Neuronal stem cell (in vitro differentiated cells): ENCODE results near the gene PROX1.

Experiments used
- DNase-seq: peaks from one replicate; pipeline ENCODE4 v3.0.0-alpha.2; 2013; ENCODE audit warnings: low spot score
- H2AFZ ChIP-seq: one replicate; pipeline ENCODE4 v1.6.1; 2013; ENCODE audit warnings: mild to moderate bottlenecking, low read length, inconsistent platforms
- H2AK5ac ChIP-seq: 2 replicates; pipeline ENCODE4 v1.6.1; 2013; ENCODE audit warnings: low read depth, mild to moderate bottlenecking, inconsistent platforms, low read length, moderate library complexity, mixed read lengths
- H2BK120ac ChIP-seq: 2 replicates; pipeline ENCODE4 v1.6.1; 2013; ENCODE audit warnings: low read depth, mild to moderate bottlenecking, inconsistent platforms, low read length, moderate library complexity, mixed read lengths
- H2BK12ac ChIP-seq: one replicate; pipeline ENCODE4 v1.6.1; 2013; ENCODE audit warnings: low read length, inconsistent platforms
- H2BK15ac ChIP-seq: 2 replicates; pipeline ENCODE4 v1.6.1; 2013; ENCODE audit warnings: mild to moderate bottlenecking, low read length, inconsistent platforms, mixed read lengths
- H2BK5ac ChIP-seq: one replicate; pipeline ENCODE4 v1.6.1; 2013; ENCODE audit warnings: inconsistent platforms, mild to moderate bottlenecking, low read length, moderate library complexity
- H3K14ac ChIP-seq: one replicate; pipeline ENCODE4 v1.6.1; 2013; ENCODE audit warnings: low read length, inconsistent platforms
- H3K18ac ChIP-seq: 2 replicates; pipeline ENCODE4 v1.6.1; 2013; ENCODE audit warnings: low read length, inconsistent platforms
- H3K23ac ChIP-seq: 2 replicates; pipeline ENCODE4 v1.6.1; 2013; ENCODE audit warnings: low read depth, mild to moderate bottlenecking, mixed read lengths, low read length, inconsistent platforms; ENCODE audit not compliant: poor library complexity
- H3K27ac ChIP-seq: replicated peaks from 3 replicates; pipeline ENCODE4 v1.5.1; 2013; ENCODE audit warnings: low read length, inconsistent platforms
- H3K27me3 ChIP-seq, 3 experiments: 2 replicates each; pipeline ENCODE4 v1.6.1; 2013; ENCODE audit warnings: low read length in 3 of 3, mild to moderate bottlenecking in 2 of 3, inconsistent platforms in 1 of 3, low read depth in 1 of 3, mixed read lengths in 1 of 3, moderate library complexity in 1 of 3; ENCODE audit not compliant: control insufficient read depth in 3 of 3, insufficient read depth in 3 of 3
- H3K36me3 ChIP-seq, 2 donors: replicated peaks in 1 of 2; 2 replicates each; pipeline ENCODE4 v1.6.1; 2013; ENCODE audit warnings: low read length in 2 of 2; ENCODE audit not compliant: control insufficient read depth in 2 of 2, insufficient read depth in 2 of 2
- H3K4ac ChIP-seq: 2 replicates; pipeline ENCODE4 v1.6.1; 2013; ENCODE audit warnings: inconsistent platforms, mild to moderate bottlenecking, low read length, moderate library complexity
- H3K4me1 ChIP-seq, 2 donors: 1 replicate in 1 of 2; 2 replicates in 1 of 2; pipeline ENCODE4 v1.6.1; 2013; ENCODE audit warnings: low read length in 2 of 2, low read depth in 1 of 2; ENCODE audit not compliant: control insufficient read depth in 2 of 2, insufficient read depth in 1 of 2
- H3K4me2 ChIP-seq: one replicate; pipeline ENCODE4 v1.6.1; 2013; ENCODE audit warnings: mild to moderate bottlenecking, low read length, inconsistent platforms; ENCODE audit not compliant: insufficient read depth, poor library complexity, severe bottlenecking
- H3K4me3 ChIP-seq, 2 donors: 2 replicates each; pipeline ENCODE4 v1.5.1; 2013; ENCODE audit warnings: low read length in 2 of 2, mild to moderate bottlenecking in 2 of 2, inconsistent platforms in 1 of 2, moderate library complexity in 1 of 2
- H3K79me1 ChIP-seq: one replicate; pipeline ENCODE4 v1.6.1; 2013; ENCODE audit warnings: low read depth, mild to moderate bottlenecking, inconsistent platforms, low read length, moderate library complexity
- H3K9ac ChIP-seq: one replicate; pipeline ENCODE4 v1.6.1; 2013; ENCODE audit warnings: mild to moderate bottlenecking, low read depth, low read length, inconsistent platforms; ENCODE audit not compliant: poor library complexity
- H3K9me3 ChIP-seq, 2 donors: replicated peaks in 1 of 2; 2 replicates each; pipeline versions ENCODE3 to v1.6.1; 2013; ENCODE audit warnings: low read length in 2 of 2, mild to moderate bottlenecking in 2 of 2, inconsistent platforms in 1 of 2, low read depth in 1 of 2, mixed read lengths in 1 of 2, moderate library complexity in 1 of 2; ENCODE audit not compliant: control insufficient read depth in 2 of 2, insufficient read depth in 1 of 2
- H4K8ac ChIP-seq: one replicate; pipeline ENCODE4 v1.6.1; 2013; ENCODE audit warnings: low read depth, mild to moderate bottlenecking, inconsistent platforms, low read length, moderate library complexity
- H4K91ac ChIP-seq: one replicate; pipeline ENCODE4 v1.6.1; 2013; ENCODE audit warnings: low read length, low read depth, mild to moderate bottlenecking, inconsistent platforms; ENCODE audit not compliant: poor library complexity
- WGBS, 2 donors: extraction: QIAGEN DNeasy Blood & Tissue Kit; methylation state at CpG; one replicate each; pipeline ENCODE4 v1.1.7; 2013; ENCODE audit warnings: missing lambda C conversion rate in 2 of 2, mixed read lengths in 1 of 2; ENCODE audit not compliant: insufficient read length in 2 of 2, insufficient replicate concordance in 1 of 2; ENCODE audit errors: extremely low coverage in 2 of 2; 5-methylcytosine and 5-hydroxymethylcytosine counted together

The PROX1 gene

DNA sequence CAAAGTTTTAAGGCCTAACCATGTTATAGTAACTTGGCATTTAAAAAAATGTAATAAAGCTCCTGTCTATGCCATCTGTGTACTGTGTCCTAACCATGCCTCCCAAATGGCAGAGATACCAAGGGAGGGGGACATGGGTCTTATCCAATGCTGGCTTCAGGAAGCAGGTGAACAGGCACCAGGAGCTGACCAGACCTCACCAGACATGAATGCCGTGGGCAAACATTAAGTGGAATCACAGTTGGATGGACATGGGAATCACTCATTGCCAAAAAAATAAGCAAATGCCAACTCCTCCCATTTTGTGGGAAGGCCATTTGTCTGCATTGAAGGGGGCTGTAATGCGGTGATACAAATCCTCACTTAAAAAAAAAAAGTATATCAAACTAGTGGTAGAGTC, 22.9 kb downstream of the PROX1 start:
- Histone ChIP-seq H2BK12ac (no peak overlapping the region), H2BK5ac (no peak overlapping the region), H3K79me1 (no peaks in the 10 kb centered on the region), H3K14ac (no peak overlapping the region), H3K27me3 (no peaks in the 10 kb centered on the region), H2BK15ac (no peak overlapping the region), H2AK5ac (no peak overlapping the region), H2AFZ (no peak overlapping the region), H3K9me3 (peaks cover 0 to 1% of the 10 kb centered on the region in 2 donors), H4K91ac (no peak overlapping the region), H3K4me2 (no peak overlapping the region), H3K4ac (no peak overlapping the region), H3K27ac (no peak overlapping the region), H3K36me3 (peaks cover 0 to 46% of the 10 kb centered on the region in 2 donors), H3K4me1 (peaks cover 14 to 18% of the 10 kb centered on the region in 2 donors), H3K23ac (no peak overlapping the region), H4K8ac (no peak overlapping the region), H2BK120ac (no peak overlapping the region), H3K4me3 (no peak overlapping the region), H3K9ac (no peak overlapping the region), H3K18ac (no peak overlapping the region)
- no peak for DNase-seq
- WGBS, 2 donors, result no CpG with 5 or more reads among the region's 2 CpGs

DNA sequence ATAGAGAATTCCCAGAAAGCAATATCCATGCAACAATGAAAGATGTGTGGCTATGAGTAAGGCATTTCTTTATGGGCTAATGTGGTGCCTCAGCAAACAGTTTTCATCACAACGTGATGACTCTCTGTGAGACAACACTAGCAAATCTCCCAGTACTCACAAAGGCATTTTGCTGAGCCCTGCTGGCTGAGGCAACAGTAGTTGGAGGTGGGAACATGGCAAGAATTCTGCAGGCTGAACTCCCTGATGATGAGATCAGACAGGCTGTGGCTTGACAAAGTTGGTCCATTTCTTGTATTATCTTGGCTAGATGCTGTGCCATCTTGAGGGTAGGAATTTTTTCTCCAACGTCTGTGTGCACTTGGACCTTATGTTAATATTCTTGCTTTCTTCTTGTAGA, 24.6 kb downstream of the PROX1 start:
- Histone ChIP-seq H3K23ac (no peak overlapping the region), H3K27me3 (no peaks in the 10 kb centered on the region), H2BK5ac (no peak overlapping the region), H3K4me2 (no peak overlapping the region), H2AFZ (no peak overlapping the region), H3K18ac (no peak overlapping the region), H3K4me1 (peaks cover 14 to 28% of the 10 kb centered on the region in 2 donors), H3K9ac (no peak overlapping the region), H3K36me3 (peaks cover 0 to 41% of the 10 kb centered on the region in 2 donors), H3K79me1 (no peaks in the 10 kb centered on the region), H3K4ac (no peak overlapping the region), H4K8ac (no peak overlapping the region), H2BK15ac (no peak overlapping the region), H2BK12ac (no peak overlapping the region), H3K9me3 (peaks cover 0 to 1% of the 10 kb centered on the region in 2 donors), H2AK5ac (no peak overlapping the region), H3K27ac (no peak overlapping the region), H2BK120ac (no peak overlapping the region), H3K14ac (no peak overlapping the region), H4K91ac (no peak overlapping the region), H3K4me3 (no peak overlapping the region)
- no peak for DNase-seq
- no CpG with 5 or more reads among the region's 2 CpGs for WGBS, 2 donors

GRCh38 chr1:214013614-214014377, 26.0 kb downstream of the PROX1 start:
- Histone ChIP-seq H2BK15ac (no peak overlapping the region), H3K9ac (no peak overlapping the region), H3K4me3 (no peak overlapping the region), H2BK12ac (no peak overlapping the region), H2AK5ac (no peak overlapping the region), H2BK120ac (no peak overlapping the region), H2BK5ac (no peak overlapping the region), H2AFZ (no peak overlapping the region), H4K91ac (no peak overlapping the region), H4K8ac (no peak overlapping the region), H3K4me1 (peaks cover 14 to 42% of the 10 kb centered on the region in 2 donors), H3K36me3 (peaks cover 0 to 38% of the 10 kb centered on the region in 2 donors), H3K79me1 (no peaks in the 10 kb centered on the region), H3K27ac (no peak overlapping the region), H3K14ac (no peak overlapping the region), H3K4ac (no peak overlapping the region), H3K9me3 (peaks cover 0 to 1% of the 10 kb centered on the region in 2 donors), H3K18ac (no peak overlapping the region), H3K23ac (no peak overlapping the region), H3K4me2 (no peak overlapping the region), H3K27me3 (no peaks in the 10 kb centered on the region)
- 100% methylated on average over 5 of the region's 15 CpGs for WGBS, 2 donors
- no peak for DNase-seq

DNA sequence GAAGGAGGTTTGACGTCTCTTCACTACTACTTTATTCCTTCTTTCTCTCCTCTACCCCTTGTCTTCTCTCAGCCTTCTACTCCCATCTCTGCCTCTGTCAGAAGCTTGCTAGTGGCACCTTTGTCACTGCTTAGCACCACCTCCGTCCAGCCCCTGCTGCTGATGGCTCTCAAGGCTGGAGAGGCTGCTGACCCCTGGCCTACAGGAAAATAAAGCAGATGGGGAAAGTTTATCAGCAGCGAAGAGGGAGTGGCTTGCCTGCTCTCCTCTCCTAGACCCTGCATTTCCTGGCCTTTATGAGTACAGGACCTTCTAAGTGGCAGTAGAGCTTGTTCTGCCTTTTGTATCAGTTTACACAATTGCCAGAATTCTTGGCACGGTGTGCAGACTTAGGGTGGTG, 27.0 kb downstream of the PROX1 start:
- H4K91ac ChIP-seq, result no peak overlapping the region
- H3K4me1 ChIP-seq, result peaks cover 17 to 41% of the 10 kb centered on the region in 2 donors
- no peak overlapping the region for H2AFZ ChIP-seq
- H3K9me3 ChIP-seq, result peaks cover 0 to 1% of the 10 kb centered on the region in 2 donors
- peaks cover 0 to 38% of the 10 kb centered on the region in 2 donors for H3K36me3 ChIP-seq
- H3K4me3 ChIP-seq, result no peak overlapping the region
- no CpG with 5 or more reads among the region's 4 CpGs for WGBS, 2 donors
- no peaks in the 10 kb centered on the region for H3K79me1 ChIP-seq
- no peak overlapping the region for H4K8ac ChIP-seq
- H3K18ac ChIP-seq, result no peak overlapping the region
- H3K9ac ChIP-seq, result no peak overlapping the region
- H2BK120ac ChIP-seq, result no peak overlapping the region
- no peak overlapping the region for H2AK5ac ChIP-seq
- no peak overlapping the region for H2BK5ac ChIP-seq
- no peak overlapping the region for H3K14ac ChIP-seq
- H3K4ac ChIP-seq, result no peak overlapping the region
- H3K27ac ChIP-seq, result no peak overlapping the region
- no peaks in the 10 kb centered on the region for H3K27me3 ChIP-seq
- no peak overlapping the region for H3K4me2 ChIP-seq
- no peak overlapping the region for H2BK12ac ChIP-seq
- DNase-seq, result no peak
- H3K23ac ChIP-seq, result no peak overlapping the region
- no peak overlapping the region for H2BK15ac ChIP-seq
